Hematopoietic multipotent progenitor cell treated with erythropoietin and hydrocortisone succinate and interleukin-3 and kit ligand, for 17 days (in vitro differentiated cells): Measurements from ENCODE around the gene OR6F1.
A peak's percentile ranks its signal among the peaks of the same experiment; 100 is the strongest.
"Not testable (repeated sequence)": the region's sequence is repeated elsewhere in the genome, so short reads cannot be mapped to it uniquely, and the experiment has no call there.

Source experiments
- DNase-seq: peaks from one replicate; pipeline ENCODE4 v3.0.0-alpha.2; 2015; ENCODE audit warnings: low spot score

Gene OR6F1

DNA sequence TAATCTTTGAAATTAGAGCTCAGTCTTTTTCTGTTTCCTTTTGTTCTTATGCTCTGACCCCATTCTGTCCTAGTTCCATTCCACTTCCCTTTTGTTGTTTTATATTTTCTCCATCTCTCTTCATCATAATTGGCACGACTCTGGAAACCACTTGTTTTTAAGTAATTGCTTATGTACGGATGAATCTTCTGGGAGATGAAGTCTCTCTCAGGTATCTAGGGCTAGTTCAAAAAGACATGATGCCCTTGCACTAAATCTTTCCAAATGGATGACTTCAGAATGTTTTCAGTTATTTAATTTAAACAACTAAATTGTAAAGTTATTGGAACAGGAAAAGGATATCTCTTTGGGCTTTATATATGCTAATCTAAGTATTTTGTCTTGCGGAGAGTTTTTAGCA lies at the start of gene OR6F1:
OR6F1 (minus strand) TSS at position 101 of the 400 bp plus-strand sequence. CDS start 3,891 bp downstream, outside the sequence.
- DNase-seq: no peak

GRCh38 chr1:247760456-247760855 lies 44.0 kb upstream of the OR6F1 start, which contains the start of gene OR1C1:
OR1C1 (minus strand) TSS chr1:247760556; CDS start chr1:247758406, 2,150 bp downstream.
- DNase-seq: no peak

- not testable (repeated sequence) for DNase-seq
Measured at GRCh38 chr1:247754311-247754710, 37.9 kb upstream of the OR6F1 start.

GRCh38 chr1:247749870-247750269 lies 33.4 kb upstream of the OR6F1 start:
- DNase-seq: no peak

DNA sequence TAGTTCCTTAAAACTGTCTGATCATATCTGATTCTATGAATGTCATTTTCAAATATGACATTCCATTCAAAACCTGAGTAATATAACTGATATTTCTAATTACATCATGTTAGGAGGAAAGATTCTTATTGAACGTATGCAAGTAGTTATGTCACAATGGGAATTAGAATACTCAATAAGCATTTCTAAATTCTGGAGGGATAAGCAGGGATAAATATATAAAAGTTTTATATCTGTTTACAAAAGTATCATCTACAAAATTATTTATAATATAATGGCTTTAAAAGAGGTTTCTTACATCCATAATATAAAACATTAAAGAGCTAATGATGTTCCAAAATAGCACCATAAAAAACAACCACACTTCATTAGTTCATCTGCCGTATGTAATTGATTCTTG lies 31.6 kb upstream of the OR6F1 start, which contains the start of gene OR14A2:
OR14A2 (minus strand) TSS at position 101 of the 400 bp plus-strand sequence.
- no peak for DNase-seq

DNA sequence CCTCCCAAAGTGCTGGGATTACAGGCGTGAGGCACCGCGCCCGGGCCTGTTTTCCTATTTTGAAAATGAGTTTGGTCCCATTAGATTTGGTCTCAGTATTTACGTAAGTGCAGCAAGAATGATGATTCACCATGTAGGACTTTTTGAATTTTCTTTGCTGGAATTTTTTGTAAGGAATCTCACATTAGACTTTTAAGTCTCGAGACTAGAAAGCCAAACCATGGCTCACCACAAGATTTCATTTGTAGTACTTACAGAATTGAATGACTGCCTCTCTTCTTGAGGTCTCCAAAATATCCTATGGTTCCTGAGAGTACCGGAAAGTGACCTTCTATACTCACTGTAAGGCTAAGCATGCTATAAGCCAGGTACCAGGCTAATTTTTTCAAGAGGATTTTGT lies 31.2 kb upstream of the OR6F1 start:
- no peak for DNase-seq

- no peak for DNase-seq
Measured at GRCh38 chr1:247746391-247746935, 30.0 kb upstream of the OR6F1 start.

GRCh38 chr1:247742215-247742760 lies 25.8 kb upstream of the OR6F1 start:
- DNase-seq: not testable (repeated sequence)

- no peak for DNase-seq
Measured at GRCh38 chr1:247741756-247742155, 25.3 kb upstream of the OR6F1 start.

DNA sequence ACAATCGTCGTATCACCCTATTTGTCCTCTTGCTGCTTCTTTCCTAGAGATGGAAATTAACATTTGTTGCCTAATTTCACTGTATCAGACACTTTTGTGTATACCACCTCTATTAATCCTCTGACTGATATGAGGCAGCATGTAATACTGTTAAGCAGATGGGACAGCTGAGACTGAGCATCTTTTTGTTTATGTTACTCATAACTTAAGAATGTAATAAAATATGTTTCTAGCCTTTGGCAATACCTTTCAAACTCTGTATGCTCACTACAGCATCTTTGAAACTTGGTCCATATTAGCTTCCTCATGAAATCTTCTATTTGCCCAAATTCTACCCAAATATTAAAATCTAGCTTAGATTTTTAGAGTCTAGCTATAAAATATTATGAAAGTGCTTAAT lies 24.3 kb upstream of the OR6F1 start:
- DNase-seq: no peak

GRCh38 chr1:247738315-247738714 lies 21.9 kb upstream of the OR6F1 start, which contains the start of gene OR14K1:
OR14K1 (plus strand) TSS chr1:247738615; CDS start chr1:247738615, 0 bp downstream.
- no peak for DNase-seq

GRCh38 chr1:247721222-247721621 lies 4.8 kb upstream of the OR6F1 start:
- no peak for DNase-seq

- no peak for DNase-seq
Measured at GRCh38 chr1:247713753-247714152, 2.7 kb downstream of the OR6F1 start.

- not testable (repeated sequence) for DNase-seq
Measured at GRCh38 chr1:247710681-247711080, 5.8 kb downstream of the OR6F1 start.

- no peak for DNase-seq
Measured at GRCh38 chr1:247701338-247701737, 15.1 kb downstream of the OR6F1 start.

GRCh38 chr1:247681288-247681897 lies 35.1 kb downstream of the OR6F1 start:
- peak; percentile 83 for DNase-seq

GRCh38 chr1:247680171-247680570 lies 36.3 kb downstream of the OR6F1 start:
- DNase-seq: no peak

DNA sequence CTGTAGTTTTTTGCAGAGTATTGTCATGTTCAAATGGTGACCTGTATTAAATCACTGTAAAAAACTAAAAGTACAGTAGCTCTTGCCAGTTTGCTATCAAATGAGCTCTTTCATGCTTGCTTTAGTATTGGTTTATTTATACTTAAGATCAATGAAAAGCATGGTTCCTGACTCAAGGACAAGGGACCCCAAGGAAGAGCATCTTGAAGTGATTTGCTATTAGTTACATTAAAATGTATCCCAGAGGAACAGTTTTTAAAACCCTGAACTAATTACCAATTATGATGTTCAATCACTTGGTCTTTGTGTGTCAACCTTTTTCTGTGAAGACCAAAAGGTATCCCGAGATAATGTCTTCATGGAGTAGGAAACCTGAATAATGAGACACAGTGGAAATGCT lies 36.8 kb downstream of the OR6F1 start, which contains the start of gene OR13G1:
OR13G1 (minus strand) TSS at position 101 of the 400 bp plus-strand sequence. CDS start 6,698 bp downstream, outside the sequence.
- DNase-seq: no peak

DNA sequence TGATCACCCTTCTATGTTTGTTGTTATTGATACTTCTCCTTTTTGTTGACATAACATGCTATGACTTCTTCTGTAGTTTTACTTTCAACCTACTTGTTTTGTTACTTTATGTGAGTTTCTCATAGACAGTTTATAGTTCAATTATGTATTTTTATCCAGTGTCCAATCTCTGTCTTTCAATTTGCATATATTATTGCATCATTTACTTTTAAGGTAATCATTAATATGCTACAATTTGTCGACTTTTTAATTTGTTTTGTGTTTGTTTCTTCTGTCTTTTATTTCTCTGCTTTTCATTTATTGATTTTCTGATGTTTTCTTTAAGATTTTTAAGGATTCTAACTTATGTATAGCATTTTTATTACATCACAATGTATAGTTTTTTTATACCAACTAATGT lies 47.2 kb downstream of the OR6F1 start:
- DNase-seq: no peak
